Activated CD4-positive, alpha-beta T cell treated with anti-CD3 and anti-CD28 coated beads for 4 hours (primary cell): ENCODE results near the gene SP3.

Source experiments
- DNase-seq, 2 donors: peaks; one replicate each; pipeline ENCODE4 v3.0.0-alpha.2; 2020

The SP3 gene

GRCh38 chr2:173965372-173966025 lies at the start of gene SP3:
Gene SP3, minus strand, starts transcription at chr2:173965373. Its CDS starts 202 bp downstream, at chr2:173965171.
- peak; percentile 93 to 94 for DNase-seq

GRCh38 chr2:174014699-174015070 lies 49.5 kb upstream of the SP3 start:
- DNase-seq = no peak

GRCh38 chr2:174014011-174014698 lies 49.0 kb upstream of the SP3 start:
- DNase-seq = no peak

- no peak for DNase-seq
These were observed 48.2 kb upstream of the SP3 start for GRCh38 chr2:174013315-174013751.

GRCh38 chr2:174012347-174013314 lies 47.5 kb upstream of the SP3 start:
- DNase-seq = peak; percentile 29 to 34

GRCh38 chr2:174011796-174012195 lies 46.6 kb upstream of the SP3 start:
- DNase-seq = no peak

GRCh38 chr2:174011173-174011572 lies 46.0 kb upstream of the SP3 start:
- no peak for DNase-seq

GRCh38 chr2:174009488-174010223 lies 44.5 kb upstream of the SP3 start:
- DNase-seq = no peak

GRCh38 chr2:174008720-174009119 lies 43.5 kb upstream of the SP3 start:
- no peak for DNase-seq

GRCh38 chr2:174007010-174007409 lies 41.8 kb upstream of the SP3 start:
- DNase-seq = no peak

GRCh38 chr2:174005801-174006419 lies 40.7 kb upstream of the SP3 start:
- DNase-seq = no peak

GRCh38 chr2:174004905-174005605 lies 39.9 kb upstream of the SP3 start:
- DNase-seq = no peak

GRCh38 chr2:174003720-174004695 lies 38.8 kb upstream of the SP3 start:
- DNase-seq = no peak

GRCh38 chr2:174002679-174003078 lies 37.5 kb upstream of the SP3 start:
- no peak for DNase-seq

GRCh38 chr2:174001107-174001506 lies 35.9 kb upstream of the SP3 start:
- no peak for DNase-seq

- DNase-seq = no peak
These were observed 34.6 kb upstream of the SP3 start for GRCh38 chr2:173999724-174000123.

- no peak for DNase-seq
These were observed 34.1 kb upstream of the SP3 start for GRCh38 chr2:173999272-173999671.

- DNase-seq = no peak
These were observed 33.2 kb upstream of the SP3 start for GRCh38 chr2:173998386-173998785.

GRCh38 chr2:173997753-173998152 lies 32.6 kb upstream of the SP3 start:
- DNase-seq = no peak

GRCh38 chr2:173997269-173997668 lies 32.1 kb upstream of the SP3 start:
- no peak for DNase-seq
